AG20443 (cell line): ENCODE results near the gene LRRC28.

ENCODE experiments used
- DNase-seq: peaks from one replicate; pipeline ENCODE4 v3.0.0; 2012; ENCODE audit warnings: low spot score, mixed read lengths

The LRRC28 gene

DNA sequence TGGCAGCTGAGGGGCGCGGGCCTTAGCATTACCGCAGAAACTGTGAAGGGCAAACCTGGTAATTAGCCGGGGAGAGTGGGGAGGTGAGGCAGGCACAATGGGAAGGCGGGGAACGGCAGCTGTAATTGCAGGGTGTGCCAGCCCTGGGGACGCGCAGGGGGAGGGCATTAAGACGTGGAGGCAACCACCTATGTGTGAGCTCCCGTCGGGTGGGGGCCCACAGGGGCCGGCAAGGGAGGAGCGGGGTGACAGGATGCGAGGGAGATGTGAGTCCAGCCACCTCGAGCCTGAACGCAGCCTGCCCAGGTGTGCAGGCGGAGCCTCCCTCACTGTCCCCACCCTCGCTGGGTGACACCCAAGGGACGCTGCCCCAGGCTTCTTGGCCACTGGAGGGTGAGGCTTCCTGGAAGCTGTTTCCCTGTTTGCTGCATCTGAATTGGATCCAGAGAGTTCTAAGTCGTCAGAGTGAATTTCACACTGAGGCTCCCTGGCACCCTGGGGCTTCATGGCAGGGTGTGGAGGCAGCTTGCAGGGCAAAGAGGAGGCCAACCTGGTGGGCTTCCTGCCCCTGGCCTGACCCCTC lies 183.9 kb downstream of the LRRC28 start:
- no peak for DNase-seq

DNA sequence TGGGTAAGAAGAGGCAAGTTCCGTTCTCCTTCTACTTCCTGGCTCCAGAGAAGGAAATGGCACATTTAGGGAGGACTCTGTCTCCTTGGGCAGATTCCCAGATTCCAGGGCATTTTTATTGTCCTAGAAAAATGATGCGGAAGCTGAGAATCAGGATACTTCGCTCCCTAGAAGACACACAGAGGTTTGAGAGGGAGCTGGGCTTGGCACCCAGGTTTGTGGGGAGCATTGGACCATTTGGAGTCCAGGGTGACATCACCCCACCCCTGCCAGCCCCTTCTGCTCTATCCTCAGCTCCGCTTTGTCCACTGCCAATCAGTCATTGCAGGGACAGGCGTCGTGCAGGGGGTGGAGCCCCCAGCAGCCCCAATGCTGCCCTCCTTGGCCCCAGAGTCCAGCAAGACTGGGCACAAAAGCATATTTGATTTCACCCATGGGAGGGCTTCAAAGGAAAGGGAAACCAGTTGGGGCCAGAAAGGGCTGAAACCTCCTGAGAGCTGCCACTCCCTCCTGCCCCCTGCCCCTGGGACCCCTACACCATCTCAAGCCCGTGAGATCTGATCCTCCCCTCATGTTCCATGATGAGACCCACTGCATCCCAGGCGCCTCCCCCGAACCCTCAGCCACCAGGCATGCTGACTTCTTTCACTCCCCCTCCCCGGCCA lies 184.7 kb downstream of the LRRC28 start:
- DNase-seq: no peak

DNA sequence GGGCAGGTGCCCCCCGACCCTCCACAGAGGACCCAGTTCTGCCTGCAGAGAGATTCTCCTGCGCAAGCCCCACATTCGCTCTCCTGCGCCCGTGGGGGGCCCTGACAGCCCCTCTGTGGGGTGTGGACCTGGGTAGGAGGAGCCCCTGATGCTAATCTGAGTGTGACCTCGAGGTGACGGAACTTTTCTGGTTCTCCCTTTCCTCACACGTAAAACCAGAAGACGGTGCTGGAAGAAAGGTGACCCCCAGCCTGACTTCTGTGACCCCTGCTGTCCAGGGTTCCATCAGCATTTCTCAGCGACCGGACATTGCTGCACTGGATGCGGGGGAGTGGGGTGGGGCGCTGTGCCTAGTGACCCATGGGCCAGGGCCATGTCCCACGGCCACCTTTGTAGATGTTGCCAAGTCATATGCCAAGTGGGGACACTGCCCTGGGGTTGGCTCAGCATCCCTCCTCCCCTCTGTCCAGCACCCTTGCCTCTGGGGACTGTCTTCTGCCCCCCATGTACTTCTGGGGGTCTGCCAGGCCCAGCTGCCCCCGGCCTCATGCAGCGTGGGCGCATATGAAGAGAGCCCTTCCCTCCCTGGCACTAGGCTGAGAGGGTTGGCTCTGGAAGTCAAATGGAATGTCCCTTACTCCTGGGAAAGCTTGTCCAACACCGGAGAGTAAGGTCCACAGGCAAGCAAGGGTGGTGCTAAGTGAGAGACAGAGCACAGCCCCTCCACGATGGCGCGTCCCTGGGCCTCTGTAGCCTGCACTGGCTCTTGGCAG lies 185.4 kb downstream of the LRRC28 start:
- no peak for DNase-seq

DNA sequence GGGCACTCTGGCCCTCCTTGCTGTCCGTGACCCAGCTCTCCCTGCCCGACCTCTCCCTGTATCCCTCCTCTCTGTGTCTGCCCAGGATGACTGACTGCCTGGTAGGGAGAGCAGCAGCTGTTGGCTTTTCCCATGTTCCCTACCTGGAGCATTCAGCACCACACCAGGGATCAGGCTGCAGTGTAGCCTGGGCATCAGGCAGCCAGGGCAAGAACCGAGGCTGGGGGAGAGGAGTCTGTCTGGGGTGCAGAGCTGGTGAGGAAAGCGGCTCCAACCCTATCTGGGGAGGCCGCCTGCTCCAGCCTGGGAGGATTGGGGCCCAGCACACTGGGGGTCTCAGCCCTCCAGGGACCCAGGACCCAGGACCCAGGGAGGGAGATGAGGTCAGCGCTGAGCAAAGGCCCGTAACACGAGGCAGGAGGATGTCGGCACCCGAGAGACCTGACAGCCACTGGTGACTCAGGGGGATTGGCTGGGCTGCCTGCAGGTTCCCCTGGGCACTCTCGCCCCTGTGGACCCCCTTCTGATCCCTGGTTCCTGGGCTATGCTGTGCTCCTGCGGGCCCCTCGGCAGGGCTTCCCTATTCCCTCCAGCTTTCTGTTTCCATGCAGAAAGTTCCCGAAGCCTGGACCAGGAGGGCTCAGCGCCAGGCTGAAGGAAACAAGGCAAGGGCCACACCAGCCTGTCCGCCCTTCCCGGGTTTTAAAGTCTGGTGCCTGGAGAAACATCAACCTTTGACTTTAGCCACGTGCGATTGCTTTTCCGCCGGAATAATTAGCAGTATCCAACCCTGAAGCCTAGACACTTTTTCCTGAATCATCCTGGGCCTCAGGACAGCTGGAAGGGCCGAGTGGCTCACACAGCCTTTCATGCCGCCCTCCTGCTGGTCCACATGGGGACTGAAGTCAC lies 186.3 kb downstream of the LRRC28 start:
- no peak for DNase-seq

DNA sequence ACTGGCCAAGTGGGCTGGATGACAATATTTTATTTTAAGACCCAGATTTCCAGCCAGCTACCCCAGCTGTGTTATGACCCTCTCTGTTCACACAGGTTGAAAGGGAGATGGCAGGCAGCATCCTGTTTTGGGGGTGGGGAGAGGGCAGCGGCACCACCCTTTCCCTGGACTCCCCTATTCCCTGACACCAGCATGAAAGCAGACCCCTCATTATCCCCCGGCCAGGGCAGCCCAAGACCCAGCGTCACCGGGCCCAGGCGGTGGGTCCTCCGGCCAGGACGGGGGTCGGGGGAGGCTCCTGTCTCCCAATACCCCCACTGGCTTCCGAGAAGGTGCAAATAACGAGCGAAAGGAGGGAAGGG lies 186.9 kb downstream of the LRRC28 start:
- no peak for DNase-seq

DNA sequence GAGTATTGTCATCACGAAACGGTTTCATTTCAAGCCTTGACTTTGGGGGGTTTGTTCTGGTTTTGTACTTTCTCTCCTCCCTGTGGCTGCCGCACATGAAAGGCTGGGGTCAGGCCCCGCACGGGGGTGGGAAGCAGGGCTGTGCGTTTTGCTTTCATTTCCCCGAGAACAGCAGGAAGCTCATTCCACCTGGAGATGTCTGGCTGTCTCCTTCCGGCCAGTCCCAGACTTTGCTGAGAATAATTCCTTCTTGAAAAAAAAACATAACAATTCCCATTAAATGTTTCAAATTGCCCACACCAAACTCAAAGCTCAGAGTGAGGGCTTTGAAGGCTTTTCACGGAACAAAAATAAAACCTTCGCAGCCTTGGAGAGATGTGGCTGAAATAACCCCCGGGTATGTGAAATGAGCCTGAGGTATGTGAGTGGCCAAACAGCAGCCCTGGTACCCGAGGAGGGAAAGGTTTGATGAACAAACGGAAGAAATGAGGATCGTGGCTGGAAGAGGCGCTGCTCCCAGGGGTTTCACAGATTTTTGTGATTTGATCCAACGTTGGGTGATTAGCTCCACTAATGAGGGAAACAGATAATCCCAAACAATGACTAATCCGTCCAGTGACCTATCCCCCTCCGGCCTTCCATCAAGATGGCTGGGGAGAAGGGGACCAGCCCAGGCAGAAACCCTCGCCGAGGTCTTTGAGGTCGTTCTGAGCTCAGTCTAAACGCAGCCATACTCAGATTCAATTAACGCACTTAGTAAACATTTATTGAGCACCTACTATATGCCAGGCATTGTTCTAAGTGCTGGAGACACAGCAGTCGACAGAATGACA lies 187.6 kb downstream of the LRRC28 start:
- DNase-seq: no peak

DNA sequence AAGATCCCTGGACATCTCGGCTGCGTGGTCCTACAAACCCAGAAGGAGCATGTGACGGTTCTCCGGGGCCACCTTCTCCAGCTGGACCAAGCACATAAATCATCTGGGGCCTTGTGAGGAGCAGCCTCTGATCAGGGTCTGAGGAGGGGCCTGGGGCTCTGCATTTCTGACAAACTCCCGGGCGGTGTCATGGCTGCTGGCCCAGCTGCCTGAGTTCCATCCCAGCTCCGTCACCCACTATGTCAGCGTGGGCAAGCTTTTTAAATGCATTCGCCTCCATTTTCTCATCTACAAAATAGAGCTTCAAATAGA lies 188.2 kb downstream of the LRRC28 start:
- DNase-seq: no peak

DNA sequence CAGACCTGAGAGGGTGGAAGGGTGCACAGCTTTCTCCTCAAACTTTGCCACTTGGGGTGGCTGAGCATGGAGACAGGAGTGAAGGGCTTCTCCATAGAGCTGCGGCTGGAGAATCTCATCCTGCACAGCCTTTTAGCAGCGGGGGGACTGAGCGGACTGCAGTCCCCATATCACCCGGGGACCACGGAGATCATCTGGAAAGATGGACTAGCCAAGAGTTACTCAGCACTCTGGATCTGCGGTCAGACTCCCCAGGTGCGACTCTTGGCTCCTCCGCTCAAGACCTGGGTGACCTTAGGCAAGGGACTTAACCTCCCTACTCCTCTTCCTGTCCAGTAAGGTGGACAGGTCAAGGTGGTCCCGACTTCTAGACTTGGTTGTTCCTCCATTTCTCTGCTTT lies 188.7 kb downstream of the LRRC28 start:
- DNase-seq: no peak
